SH-SY5Y (cell line): ENCODE results near the gene DOC2A.

ENCODE experiments used
- GATA2 ChIP-seq: IDR thresholded peaks from 2 replicates; pipeline ENCODE4 v1.6.1; 2011; ENCODE audit warnings: mild to moderate bottlenecking, low read depth, low read length
- GATA3 ChIP-seq: IDR thresholded peaks from 2 replicates; pipeline ENCODE4 v1.6.1; 2011; ENCODE audit warnings: low read depth, mild to moderate bottlenecking, low read length, moderate library complexity

DNA sequence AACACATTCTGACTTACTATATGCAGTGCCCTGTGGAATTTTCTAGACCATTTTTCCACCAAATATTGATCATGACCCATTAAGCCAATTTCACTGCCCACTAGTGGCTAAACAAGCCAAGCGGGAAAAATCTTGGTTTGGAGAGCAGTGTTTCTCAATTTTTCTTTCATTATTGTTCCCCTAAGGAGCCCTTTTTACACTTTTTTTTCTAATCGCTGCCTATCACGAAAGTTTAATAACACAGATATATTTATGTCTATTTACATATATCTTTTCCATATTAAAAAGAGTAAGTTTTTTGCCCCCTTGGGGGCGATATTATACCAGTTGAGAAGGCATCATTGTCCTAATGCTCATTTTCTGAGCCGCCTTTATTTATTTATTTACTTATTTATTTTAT lies 31.0 kb upstream of the DOC2A start:
- TF ChIP-seq GATA2 = no peak
- TF ChIP-seq GATA3 = no peak
